ENCODE results near the gene TENM4. TPM values are rescaled to one million over a fixed set of nuclear protein-coding genes. Genes with fewer than 3 reads are reported as not detected.

TENM4 gene
- total and polyA plus RNA-seq, 10 of the 15 experiments (the other 5 are each of a cell fraction or from before 2014, with no cell fraction given) = 0.03 to 0.12 (median 0.06) TPM; not detected in 7

GRCh38 chr11:79362206-79362757, 78.5 kb downstream of the TENM4 start:
- H3K36me3 ChIP-seq (ENCODE audit: control insufficient read depth in 2 of 2, insufficient read depth in 2 of 2, low read length in 1 of 2) = no peaks in the 10 kb centered on the region
- H3K79me2 ChIP-seq (ENCODE audit: control insufficient read depth, insufficient read depth, low read length) = no peaks in the 10 kb centered on the region
- in situ Hi-C loops (cut with MboI) = no loop called here
- BruUV-seq (replicated peaks) = no TSS peak
- H3K4me2 ChIP-seq (ENCODE audit: control insufficient read depth, insufficient read depth) = no peak overlapping the region
- FAIRE-seq (no peak), DNase-seq (ENCODE audit: low read depth, low spot score) (no peak), ATAC-seq (no peak)
- intact Hi-C loops (cut with micrococcal nuclease; ENCODE audit: unreplicated experiment) = no loop called here
- H3K27me3 ChIP-seq (replicated peaks in 1 of 2; ENCODE audit: control insufficient read depth in 2 of 2, insufficient read depth in 2 of 2, low read length in 1 of 2) = no peaks in the 10 kb centered on the region
- H3K4me1 ChIP-seq (ENCODE audit: control insufficient read depth, insufficient read depth, low read length) = no peaks in the 10 kb centered on the region
- H3K27ac ChIP-seq (ENCODE audit: control insufficient read depth, insufficient read depth) = no peak overlapping the region
- WGBS (ENCODE audit: insufficient coverage, insufficient replicate concordance, low lambda C conversion rate, missing lambda C conversion rate) = 14% methylated on average over 4 of the region's 4 CpGs
- H3K9ac ChIP-seq (ENCODE audit: control insufficient read depth, insufficient read depth, low read length) = no peak overlapping the region
- CTCF ChIA-PET = no interaction called here
- no peak overlapping the region for H2AFZ ChIP-seq (ENCODE audit: control insufficient read depth, low read depth, low read length)
- SMC1A ChIA-PET (ENCODE audit: uncharacterized antibody, unreplicated experiment) = interaction anchor here (0.6 to 1.1 kb wide), 2 partner anchors 17 to 1185 kb away, joined by 3 to 4 read pairs; no protein-coding TSS in a partner anchor
- H3K4me3 ChIP-seq = no peak overlapping the region
- no peaks in the 10 kb centered on the region for H3K9me3 ChIP-seq (replicated peaks; ENCODE audit: control insufficient read depth, insufficient read depth, low read length)
- no peaks in the 10 kb centered on the region for H4K20me1 ChIP-seq (ENCODE audit: control insufficient read depth, insufficient read depth)
- RAD21 ChIA-PET (ENCODE audit: unreplicated experiment) = no interaction called here
- TF ChIP-seq IRF3 (IDR thresholded peaks at IDR 0.05) (no peak), TBL1XR1 (IDR thresholded peaks at IDR 0.05; ENCODE audit: low read depth, low read length) (no peak), RCOR1 (conservative IDR thresholded peaks at IDR 0.05; ENCODE audit: low read depth, low read length) (no peak), MEF2B (IDR thresholded peaks at IDR 0.05; ENCODE audit: partially characterized antibody, poor library complexity, severe bottlenecking) (no peak), SP1 (IDR thresholded peaks at IDR 0.05; ENCODE audit: low read depth, low read length) (no peak), HCFC1 (IDR thresholded peaks at IDR 0.05; ENCODE audit: low read length) (no peak)
- POLR2A ChIA-PET = no interaction called here

GRCh38 chr11:79358258-79358657, 82.6 kb downstream of the TENM4 start:
- BruUV-seq (replicated peaks) = no TSS peak
- SMC1A ChIA-PET (ENCODE audit: uncharacterized antibody, unreplicated experiment) = interaction anchor here (0.7 to 1.4 kb wide), 3 partner anchors 9 to 173 kb away, joined by 3 to 7 read pairs (median 3); no protein-coding TSS in a partner anchor
- TF ChIP-seq MYC (IDR thresholded peaks at IDR 0.05; ENCODE audit: insufficient read depth, insufficient read length, insufficient replicate concordance, low read length, severe bottlenecking) (no peak), CEBPB (IDR thresholded peaks at IDR 0.05; ENCODE audit: borderline replicate concordance in 1 of 2, low read depth in 2 of 2, low read length in 2 of 2) (no peak), SMAD5 (IDR thresholded peaks at IDR 0.05; ENCODE audit: low read depth) (no peak), MAX (IDR thresholded peaks at IDR 0.05; ENCODE audit: low read depth, low read length) (no peak), NR2C1 (IDR thresholded peaks at IDR 0.05) (no peak), ELK1 (IDR thresholded peaks at IDR 0.05; ENCODE audit: low read depth, low read length) (no peak), KDM1A (IDR thresholded peaks at IDR 0.05; ENCODE audit: borderline replicate concordance) (no peak)

More at GRCh38 chr11:79358258-79358657, 82.6 kb downstream of the TENM4 start:
- in situ Hi-C loops (cut with MboI) (no loop called here), intact Hi-C loops (cut with micrococcal nuclease; ENCODE audit: unreplicated experiment) (no loop called here)
- Histone ChIP-seq H3K9ac (ENCODE audit: control insufficient read depth, insufficient read depth, low read length) (no peak overlapping the region), H3K36me3 (ENCODE audit: control insufficient read depth in 2 of 2, insufficient read depth in 2 of 2, low read length in 1 of 2) (no peaks in the 10 kb centered on the region), H4K20me1 (ENCODE audit: control insufficient read depth, insufficient read depth) (no peaks in the 10 kb centered on the region), H3K27me3 (replicated peaks in 1 of 2; ENCODE audit: control insufficient read depth in 2 of 2, insufficient read depth in 2 of 2, low read length in 1 of 2) (peaks cover 0 to 4% of the 10 kb centered on the region in 2 experiments; a peak in 1 of 4 replicates), H3K4me2 (ENCODE audit: control insufficient read depth, insufficient read depth) (no peak overlapping the region), H3K9me3 (replicated peaks; ENCODE audit: control insufficient read depth, insufficient read depth, low read length) (no peaks in the 10 kb centered on the region), H3K27ac (ENCODE audit: control insufficient read depth, insufficient read depth) (no peak overlapping the region), H3K4me3 (no peak overlapping the region), H3K4me1 (ENCODE audit: control insufficient read depth, insufficient read depth, low read length) (no peaks in the 10 kb centered on the region), H3K79me2 (ENCODE audit: control insufficient read depth, insufficient read depth, low read length) (no peaks in the 10 kb centered on the region), H2AFZ (ENCODE audit: control insufficient read depth, low read depth, low read length) (no peak overlapping the region)
- DNase-seq (ENCODE audit: low read depth, low spot score) = no peak
- ChIA-PET POLR2A (no interaction called here), RAD21 (ENCODE audit: unreplicated experiment) (interaction anchor here (1.0 kb wide), 1 partner anchor 29 kb away, joined by 4 read pairs; no protein-coding TSS in a partner anchor), CTCF (interaction anchor here (0.6 to 1.8 kb wide), 5 partner anchors 36 to 793 kb away, joined by 3 to 6 read pairs (median 5); no protein-coding TSS in a partner anchor)
- WGBS (ENCODE audit: insufficient coverage, insufficient replicate concordance, low lambda C conversion rate, missing lambda C conversion rate) = 36% methylated on average over 5 of the region's 5 CpGs
- ATAC-seq = no peak
- no peak for FAIRE-seq
